HG03280 (cell line): ENCODE data around the gene SETD7.

Experiments used
- ATAC-seq: cut with Tn5 transposase; IDR thresholded peaks from one replicate; pipeline ENCODE4 v1.9.1; 2021; ENCODE audit warnings: mild to moderate bottlenecking, moderate library complexity; ENCODE audit not compliant: unreplicated experiment

The SETD7 gene

GRCh38 chr4:139514382-139515059 is 41.5 kb downstream of the SETD7 start:
- ATAC-seq: no peak

GRCh38 chr4:139511320-139511719 is 44.7 kb downstream of the SETD7 start:
- no peak for ATAC-seq

GRCh38 chr4:139509727-139510410 is 46.1 kb downstream of the SETD7 start:
- ATAC-seq: no peak

GRCh38 chr4:139508581-139509237 is 47.3 kb downstream of the SETD7 start:
- no peak for ATAC-seq

GRCh38 chr4:139506774-139507173 is 49.2 kb downstream of the SETD7 start:
- ATAC-seq: no peak

GRCh38 chr4:139503622-139504166 is 52.3 kb downstream of the SETD7 start:
- no peak for ATAC-seq

GRCh38 chr4:139501927-139502899 is 53.8 kb downstream of the SETD7 start:
- no peak for ATAC-seq

GRCh38 chr4:139501527-139501926 is 54.5 kb downstream of the SETD7 start:
- ATAC-seq: no peak

GRCh38 chr4:139501117-139501516 is 54.9 kb downstream of the SETD7 start:
- no peak for ATAC-seq

- ATAC-seq: no peak
Measured at GRCh38 chr4:139499186-139499585, 56.8 kb downstream of the SETD7 start.

GRCh38 chr4:139493176-139493575 is 62.8 kb downstream of the SETD7 start:
- ATAC-seq: no peak

GRCh38 chr4:139492429-139492828 is 63.6 kb downstream of the SETD7 start:
- ATAC-seq: no peak

- ATAC-seq: no peak
Measured at GRCh38 chr4:139489638-139490037, 66.4 kb downstream of the SETD7 start.

GRCh38 chr4:139488442-139488841 is 67.6 kb downstream of the SETD7 start:
- ATAC-seq: no peak

GRCh38 chr4:139484783-139485311 is 71.2 kb downstream of the SETD7 start:
- ATAC-seq: no peak

GRCh38 chr4:139483000-139483399 is 73.0 kb downstream of the SETD7 start:
- ATAC-seq: no peak

- ATAC-seq: no peak
Measured at GRCh38 chr4:139481465-139481864, 74.6 kb downstream of the SETD7 start.

GRCh38 chr4:139476363-139476762 is 79.7 kb downstream of the SETD7 start:
- no peak for ATAC-seq

GRCh38 chr4:139472852-139473251 is 83.2 kb downstream of the SETD7 start:
- ATAC-seq: no peak

GRCh38 chr4:139470997-139471665 is 84.9 kb downstream of the SETD7 start:
- ATAC-seq: no peak
